Spleen (tissue), 7 donors: ENCODE data around the gene YY2.

ENCODE experiments used
- POLR2AphosphoS5 ChIP-seq, 3 donors: sonication (generic); formaldehyde crosslinking; IDR thresholded peaks; one replicate each; pipeline ENCODE4 v1.5.1; 2017; ENCODE audit warnings: antibody characterized with exemption in 3 of 3
- TF ChIP-seq, protein P1 (sequence below), 11 experiments: fragments of 200-600 bp in 7 of 11; fragments of 450-650 bp in 4 of 11; sonication (generic) in 4 of 11; IDR thresholded peaks in 8 of 11; conservative IDR thresholded peaks in 3 of 11; 1 replicate in 7 of 11; 2 replicates in 4 of 11; pipeline versions ENCODE4 v1.4.0 to v1.8.0; 2016 to 2021; ENCODE audit warnings: antibody characterized with exemption in 11 of 11, inconsistent platforms in 4 of 11, mild to moderate bottlenecking in 1 of 11
- donor health status: DM: no; HTN: no; CAD: no; lungs with moderate emphysema.
- donor health status: DM: no; HTN: no; CAD: no.
- donor health status: DM: no; HTN: no; CAD: no.

DNA sequence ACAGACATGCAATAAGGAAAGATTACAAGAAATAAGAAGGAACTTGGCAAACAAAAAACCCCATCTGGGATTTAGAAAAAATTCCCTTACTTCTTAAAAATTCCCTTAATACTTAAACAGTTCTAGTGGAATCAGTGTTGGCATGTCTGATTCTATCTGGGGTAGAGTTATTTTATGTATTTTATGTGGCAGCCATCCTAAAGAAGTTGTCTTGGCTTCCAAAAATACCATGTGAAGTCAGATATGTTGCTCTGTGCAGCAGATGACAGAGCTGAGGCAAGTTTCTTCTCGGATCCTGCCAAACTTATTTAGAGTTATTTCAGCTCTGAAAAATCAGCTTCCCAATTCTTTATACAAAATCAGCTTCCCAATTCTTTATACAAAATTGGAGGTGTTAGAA is 14.7 kb downstream of the YY2 start:
- TF ChIP-seq, protein P1, sequence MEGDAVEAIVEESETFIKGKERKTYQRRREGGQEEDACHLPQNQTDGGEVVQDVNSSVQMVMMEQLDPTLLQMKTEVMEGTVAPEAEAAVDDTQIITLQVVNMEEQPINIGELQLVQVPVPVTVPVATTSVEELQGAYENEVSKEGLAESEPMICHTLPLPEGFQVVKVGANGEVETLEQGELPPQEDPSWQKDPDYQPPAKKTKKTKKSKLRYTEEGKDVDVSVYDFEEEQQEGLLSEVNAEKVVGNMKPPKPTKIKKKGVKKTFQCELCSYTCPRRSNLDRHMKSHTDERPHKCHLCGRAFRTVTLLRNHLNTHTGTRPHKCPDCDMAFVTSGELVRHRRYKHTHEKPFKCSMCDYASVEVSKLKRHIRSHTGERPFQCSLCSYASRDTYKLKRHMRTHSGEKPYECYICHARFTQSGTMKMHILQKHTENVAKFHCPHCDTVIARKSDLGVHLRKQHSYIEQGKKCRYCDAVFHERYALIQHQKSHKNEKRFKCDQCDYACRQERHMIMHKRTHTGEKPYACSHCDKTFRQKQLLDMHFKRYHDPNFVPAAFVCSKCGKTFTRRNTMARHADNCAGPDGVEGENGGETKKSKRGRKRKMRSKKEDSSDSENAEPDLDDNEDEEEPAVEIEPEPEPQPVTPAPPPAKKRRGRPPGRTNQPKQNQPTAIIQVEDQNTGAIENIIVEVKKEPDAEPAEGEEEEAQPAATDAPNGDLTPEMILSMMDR (IDR thresholded peaks at IDR 0.05 in 8 of 11, conservative IDR thresholded peaks at IDR 0.05 in 3 of 11), result no peak
- TF ChIP-seq POLR2AphosphoS5 (IDR thresholded peaks at IDR 0.05), result no peak
